A549 (cell line): ENCODE data around the gene ADGRG6.

Experiments
- BHLHE40 ChIP-seq: IDR thresholded peaks from 2 replicates; pipeline ENCODE4 v1.6.1; 2012; ENCODE audit warnings: low read depth, low read length, inconsistent platforms
- EP300 ChIP-seq, 2 experiments: fragments of >200 bp; sonication (Bioruptor Twin); formaldehyde crosslinking; IDR thresholded peaks; 2 replicates in 1 of 2; 3 replicates in 1 of 2; pipeline ENCODE4 v1.6.1; 2016 to 2017
- JUN ChIP-seq, 2 experiments: fragments of >200 bp; sonication (Bioruptor Twin); formaldehyde crosslinking; IDR thresholded peaks; 2 replicates in 1 of 2; 3 replicates in 1 of 2; pipeline ENCODE4 v1.6.1; 2016 to 2017
- TF ChIP-seq, protein P1 (sequence below): fragments of >200 bp; sonication (Bioruptor Twin); formaldehyde crosslinking; IDR thresholded peaks from 3 replicates; pipeline ENCODE4 v1.5.1; 2016
- TF ChIP-seq, protein P2 (sequence below): IDR thresholded peaks from 2 replicates; pipeline ENCODE4 v1.6.1; 2012

DNA sequence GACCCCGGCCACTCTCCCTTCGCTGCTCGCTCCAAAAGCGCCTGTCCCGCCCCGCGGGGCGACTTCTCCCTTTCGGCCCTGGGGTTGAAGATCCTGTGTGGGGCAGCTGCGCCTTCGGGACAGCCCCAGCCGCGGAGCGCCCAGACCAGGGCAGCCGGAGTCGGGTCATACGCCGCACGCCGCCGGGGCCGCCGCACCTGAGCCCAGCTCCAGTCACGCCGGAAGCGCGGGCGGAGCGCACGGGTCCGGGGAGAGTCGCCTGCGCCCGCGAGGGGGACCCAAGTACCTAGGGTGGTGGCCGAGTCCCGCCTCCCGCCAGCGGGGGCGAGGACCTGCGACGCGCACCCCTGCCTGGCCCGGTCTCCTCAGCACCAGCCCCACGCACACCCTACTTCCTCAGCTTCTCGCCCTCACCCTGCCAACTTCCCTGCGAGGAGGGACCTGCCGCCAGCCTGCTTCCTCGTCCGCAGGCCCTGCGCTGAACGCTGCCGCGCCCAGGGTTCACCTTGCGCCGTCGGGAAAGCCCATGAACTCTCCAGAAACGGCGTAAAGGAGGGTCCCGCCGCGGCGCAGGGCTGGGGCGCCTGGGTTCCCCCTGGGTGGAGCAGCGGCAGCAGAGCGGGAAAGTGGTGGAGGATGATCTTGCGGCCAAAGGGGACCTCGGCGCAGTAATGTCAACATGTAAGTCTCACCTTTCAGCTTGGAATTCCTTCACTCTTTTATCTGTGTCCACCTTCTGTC is at the start of gene ADGRG6:
- TF ChIP-seq, protein P1, sequence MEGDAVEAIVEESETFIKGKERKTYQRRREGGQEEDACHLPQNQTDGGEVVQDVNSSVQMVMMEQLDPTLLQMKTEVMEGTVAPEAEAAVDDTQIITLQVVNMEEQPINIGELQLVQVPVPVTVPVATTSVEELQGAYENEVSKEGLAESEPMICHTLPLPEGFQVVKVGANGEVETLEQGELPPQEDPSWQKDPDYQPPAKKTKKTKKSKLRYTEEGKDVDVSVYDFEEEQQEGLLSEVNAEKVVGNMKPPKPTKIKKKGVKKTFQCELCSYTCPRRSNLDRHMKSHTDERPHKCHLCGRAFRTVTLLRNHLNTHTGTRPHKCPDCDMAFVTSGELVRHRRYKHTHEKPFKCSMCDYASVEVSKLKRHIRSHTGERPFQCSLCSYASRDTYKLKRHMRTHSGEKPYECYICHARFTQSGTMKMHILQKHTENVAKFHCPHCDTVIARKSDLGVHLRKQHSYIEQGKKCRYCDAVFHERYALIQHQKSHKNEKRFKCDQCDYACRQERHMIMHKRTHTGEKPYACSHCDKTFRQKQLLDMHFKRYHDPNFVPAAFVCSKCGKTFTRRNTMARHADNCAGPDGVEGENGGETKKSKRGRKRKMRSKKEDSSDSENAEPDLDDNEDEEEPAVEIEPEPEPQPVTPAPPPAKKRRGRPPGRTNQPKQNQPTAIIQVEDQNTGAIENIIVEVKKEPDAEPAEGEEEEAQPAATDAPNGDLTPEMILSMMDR, result peak; percentile 19; the same call in 1 of the 3 replicates
- TF ChIP-seq EP300 (IDR thresholded peaks at IDR 0.05) (no peak), BHLHE40 (no peak), JUN (IDR thresholded peaks at IDR 0.05) (peak in 1 of 2 experiments; percentile 35; a peak in 2 of 5 replicates)
- TF ChIP-seq, protein P2, sequence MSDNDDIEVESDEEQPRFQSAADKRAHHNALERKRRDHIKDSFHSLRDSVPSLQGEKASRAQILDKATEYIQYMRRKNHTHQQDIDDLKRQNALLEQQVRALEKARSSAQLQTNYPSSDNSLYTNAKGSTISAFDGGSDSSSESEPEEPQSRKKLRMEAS, result peak; percentile 48; the same call in 1 of the 2 replicates
